Right lung (tissue), 5 donors: ENCODE data around the gene TTLL6. TPM values are rescaled to one million over a fixed set of nuclear protein-coding genes. Genes with fewer than 3 reads are reported as not detected.
"Not testable (repeated sequence)": the region's sequence is repeated elsewhere in the genome, so short reads cannot be mapped to it uniquely, and the experiment has no call there.

Experiments used
- DNase-seq, 2 donors: peaks; one replicate each; pipeline ENCODE4 v3.0.0-alpha.2; 2013
- polyA plus RNA-seq, 5 donors: library from polyadenylated mRNA; unstranded; fragments of 120-200 nt; gene quantifications; one replicate each; pipeline versions ENCODE4 v1.2.1 to v1.2.3, GENCODE V29; 2013; ENCODE audit warnings: inconsistent platforms in 1 of 5, low replicate concordance in 1 of 5; ENCODE audit not compliant: insufficient read length in 5 of 5, insufficient read depth in 1 of 5

The TTLL6 gene
- polyA plus RNA-seq, 5 donors, result 0.84 to 1.9 (median 1.6) TPM

- no peak for DNase-seq
These were observed 1.4 kb upstream of the TTLL6 start for GRCh38 chr17:48818361-48818841.

DNA sequence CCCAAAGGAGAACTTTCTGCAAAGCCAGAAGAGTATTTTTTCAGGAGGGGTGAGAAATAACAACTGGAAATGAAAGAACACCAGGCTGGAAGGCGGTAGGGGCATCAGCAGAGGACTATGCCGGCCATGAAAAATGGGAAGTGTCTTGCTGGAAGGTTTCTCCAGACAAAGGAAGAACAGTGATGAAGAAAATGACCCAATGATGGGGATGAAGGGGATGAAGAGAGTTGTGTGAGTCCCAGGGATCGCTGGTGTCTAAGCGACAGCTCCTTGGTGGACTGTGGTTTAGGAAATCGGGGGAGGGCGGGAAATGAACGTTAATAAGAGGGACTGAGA is 623 bp downstream of the TTLL6 start:
- DNase-seq, result no peak

- DNase-seq, result no peak
These were observed 1.7 kb downstream of the TTLL6 start for GRCh38 chr17:48815311-48815710.

DNA sequence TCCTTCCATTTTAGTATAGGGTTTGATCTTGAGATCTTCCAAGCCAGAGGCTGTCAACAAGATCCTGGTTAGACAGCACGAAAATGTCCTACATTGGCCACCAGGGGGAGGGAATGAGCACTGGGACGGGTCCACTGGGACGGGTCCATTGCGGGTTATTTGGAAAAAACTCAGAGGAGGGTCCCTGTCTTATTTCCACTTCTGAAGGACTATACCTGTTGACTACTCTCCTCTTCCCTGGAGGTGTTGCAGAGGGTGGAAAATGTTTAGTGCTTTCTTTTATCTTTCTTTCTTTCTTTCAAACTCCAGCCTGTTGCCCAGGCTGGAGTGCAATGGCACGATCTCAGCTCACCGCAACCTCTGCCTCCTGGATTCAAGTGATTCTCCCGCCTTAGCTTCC is 2.5 kb downstream of the TTLL6 start:
- no peak for DNase-seq

DNA sequence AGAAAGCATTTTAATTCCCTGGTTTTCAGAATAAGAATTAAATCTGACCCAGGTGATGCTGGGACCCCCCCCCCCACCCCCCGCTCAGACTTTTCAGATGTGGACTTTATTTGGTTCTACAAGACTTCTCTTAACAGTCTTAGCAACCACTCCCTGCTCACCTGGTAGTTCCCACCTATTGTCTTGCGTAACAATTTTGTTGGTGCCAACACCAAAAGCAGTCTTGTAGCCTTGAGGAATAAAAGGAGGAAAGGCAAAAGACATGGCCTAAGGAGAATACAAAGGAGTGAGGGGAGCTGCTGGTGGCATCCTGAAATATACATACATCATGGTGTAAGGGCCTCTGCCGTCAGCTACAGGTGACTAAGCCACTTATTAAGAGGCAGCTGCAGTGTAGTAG is 5.0 kb downstream of the TTLL6 start:
- DNase-seq, result no peak

GRCh38 chr17:48809182-48809581 is 7.8 kb downstream of the TTLL6 start:
- DNase-seq, result peak in 1 of 2 donors; percentile 26

DNA sequence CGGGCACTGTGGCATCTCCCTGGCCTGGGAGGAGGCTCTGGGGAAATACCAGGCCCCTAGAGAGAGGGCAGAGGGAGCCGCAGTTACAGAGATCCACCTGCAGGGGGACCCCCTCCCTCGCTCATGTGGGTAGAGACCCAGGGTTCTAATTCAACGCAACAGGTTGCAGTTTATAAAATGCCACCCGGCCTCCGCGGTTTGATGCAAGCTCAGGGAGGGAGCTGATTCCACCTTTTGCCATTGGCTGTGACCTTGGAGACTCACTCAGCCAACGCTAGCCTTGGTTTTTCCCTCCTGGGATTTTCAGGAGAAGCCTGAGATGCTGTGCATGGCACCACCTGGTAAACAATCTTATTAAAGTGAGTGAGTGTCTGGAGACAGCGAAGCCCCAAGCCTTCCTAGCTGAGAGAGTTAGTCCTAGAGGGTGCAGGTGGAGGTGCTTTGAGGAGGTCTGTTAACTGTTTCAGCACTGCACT is 12.1 kb downstream of the TTLL6 start:
- DNase-seq, result peak in 1 of 2 donors; percentile 37

- no peak for DNase-seq
These were observed 16.3 kb downstream of the TTLL6 start for GRCh38 chr17:48800626-48801217.

GRCh38 chr17:48799069-48799723 is 17.8 kb downstream of the TTLL6 start:
- no peak for DNase-seq

GRCh38 chr17:48796163-48796522 is 20.9 kb downstream of the TTLL6 start:
- not testable (repeated sequence) for DNase-seq

- no peak for DNase-seq
These were observed 21.4 kb downstream of the TTLL6 start for GRCh38 chr17:48795444-48796162.

- no peak for DNase-seq
These were observed 24.8 kb downstream of the TTLL6 start for GRCh38 chr17:48792033-48792798.

DNA sequence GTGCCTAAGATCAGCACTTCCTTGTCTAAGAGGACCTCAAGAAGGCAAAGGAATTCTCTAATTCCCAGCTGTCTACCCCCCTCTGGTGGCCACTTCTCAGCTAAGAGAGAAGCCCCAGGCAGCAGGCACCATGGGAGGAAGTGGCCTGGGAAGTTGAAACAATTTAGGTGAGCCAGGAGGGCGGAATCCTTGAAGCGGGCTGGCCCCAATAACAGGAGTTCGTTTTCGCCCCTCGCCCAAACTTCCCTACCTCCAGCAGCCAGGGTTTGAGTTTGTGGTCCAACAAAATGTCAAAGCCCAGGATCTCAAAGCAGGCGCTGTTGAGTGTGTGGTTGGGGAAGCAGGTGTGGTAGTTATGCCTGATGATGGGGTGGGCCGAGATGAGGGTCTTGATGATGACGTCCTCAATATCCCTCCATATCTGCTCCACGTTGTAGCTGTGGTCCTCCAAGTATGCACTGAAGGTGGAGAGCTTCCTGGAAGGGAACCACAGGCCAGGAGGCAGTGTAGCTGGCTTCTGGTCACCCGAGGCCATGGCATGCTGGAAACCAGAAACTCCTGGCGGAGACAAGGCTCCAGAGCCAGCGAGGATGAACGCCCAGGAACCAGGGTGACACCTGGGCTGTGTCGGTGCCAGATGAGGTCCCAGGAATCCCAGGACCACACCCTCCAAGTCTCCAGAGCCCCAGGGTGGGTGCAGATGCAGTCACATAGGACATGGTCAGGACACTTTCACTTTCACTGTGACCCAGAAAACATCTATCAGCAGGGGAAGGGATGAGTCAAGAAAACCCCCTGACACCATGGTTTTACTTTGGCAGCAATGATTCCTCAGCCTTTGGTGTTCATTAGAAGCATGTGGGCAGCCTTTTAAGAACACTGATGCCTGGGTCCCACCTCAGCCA is 25.6 kb downstream of the TTLL6 start:
- DNase-seq, result peak; percentile 70 to 78

DNA sequence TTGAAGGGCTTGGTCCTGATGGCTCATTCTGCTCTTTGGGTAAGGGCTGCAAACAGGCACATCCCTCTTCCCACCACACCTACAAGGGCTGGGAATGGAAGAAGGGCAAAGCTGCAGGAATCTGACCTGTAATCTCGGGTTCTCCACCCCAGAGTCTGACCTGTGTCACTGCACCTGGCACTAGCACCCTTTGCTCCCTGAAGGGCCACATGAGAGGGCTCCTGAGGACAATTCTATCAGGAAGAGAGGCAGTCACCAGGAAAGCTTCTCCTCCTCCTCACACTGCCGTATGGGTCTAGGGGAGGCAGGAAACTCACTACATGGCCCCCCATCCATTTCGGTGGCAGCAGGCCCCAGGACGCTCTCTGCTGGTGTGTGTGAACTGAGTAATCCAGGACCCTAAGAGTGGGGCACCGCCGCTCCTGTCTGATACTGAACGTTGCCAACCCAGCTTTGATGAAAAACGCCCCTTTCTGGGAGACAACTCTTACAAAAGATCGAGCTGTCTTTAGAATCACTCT is 26.4 kb downstream of the TTLL6 start:
- no peak for DNase-seq

GRCh38 chr17:48787828-48788227 is 29.2 kb downstream of the TTLL6 start:
- no peak for DNase-seq

GRCh38 chr17:48779421-48779820 is 37.6 kb downstream of the TTLL6 start:
- no peak for DNase-seq

GRCh38 chr17:48776602-48777001 is 40.4 kb downstream of the TTLL6 start:
- DNase-seq, result no peak

- DNase-seq, result no peak
These were observed 43.8 kb downstream of the TTLL6 start for GRCh38 chr17:48773245-48773644.

- no peak for DNase-seq
These were observed 46.1 kb downstream of the TTLL6 start for GRCh38 chr17:48770954-48771353.

DNA sequence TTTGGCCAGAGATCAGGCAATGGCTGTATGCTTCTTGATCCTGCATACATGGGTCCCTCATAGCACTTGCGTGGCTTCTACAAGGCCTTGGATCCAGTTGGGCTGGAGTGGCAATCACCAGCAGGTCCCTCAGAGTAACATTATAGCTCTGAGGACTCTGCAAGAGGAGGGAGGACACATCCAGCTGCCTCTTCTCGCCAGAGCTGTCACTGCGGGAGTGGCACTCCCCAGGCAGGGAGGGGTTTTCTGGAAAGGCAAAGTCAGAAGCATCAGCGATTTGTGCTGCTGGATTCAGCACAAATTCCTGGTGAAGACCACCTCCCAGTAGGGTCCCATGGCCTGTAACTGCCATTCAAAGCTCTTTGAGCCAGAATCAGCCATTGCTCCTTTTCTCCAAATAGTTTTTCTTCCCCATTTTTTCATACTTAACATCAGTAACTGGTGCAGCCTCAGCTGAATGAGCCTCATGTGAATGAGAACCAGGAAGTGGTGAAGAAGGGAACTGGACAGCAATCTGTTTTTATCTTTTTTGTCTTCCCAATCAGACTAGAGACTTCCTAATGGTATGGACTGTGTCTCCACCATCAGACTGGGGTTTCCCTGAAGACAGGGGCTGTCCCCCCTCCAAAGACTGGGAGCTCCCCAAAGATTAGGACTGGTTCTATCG is 47.9 kb downstream of the TTLL6 start:
- DNase-seq, result no peak
